Ishikawa (cell line): ENCODE results near the gene C1QC.

Experiments used
- CEBPB ChIP-seq: IDR thresholded peaks from 2 replicates; pipeline ENCODE4 v1.6.1; 2012
- CREB1 ChIP-seq: IDR thresholded peaks from 2 replicates; pipeline ENCODE4 v1.6.1; 2012; ENCODE audit warnings: low read depth
- EGR1 ChIP-seq: IDR thresholded peaks from 2 replicates; pipeline ENCODE4 v1.6.1; 2012
- EP300 ChIP-seq: IDR thresholded peaks from 2 replicates; pipeline ENCODE4 v1.6.1; 2012; ENCODE audit warnings: borderline replicate concordance
- NFIC ChIP-seq: IDR thresholded peaks from 2 replicates; pipeline ENCODE4 v1.6.1; 2012
- RAD21 ChIP-seq: IDR thresholded peaks from 2 replicates; pipeline ENCODE4 v1.6.1; 2012; ENCODE audit warnings: low read depth
- TAF1 ChIP-seq: IDR thresholded peaks from 2 replicates; pipeline ENCODE4 v1.6.1; 2012; ENCODE audit warnings: low read depth, mild to moderate bottlenecking
- TCF12 ChIP-seq: IDR thresholded peaks from 2 replicates; pipeline ENCODE4 v1.6.1; 2012; ENCODE audit warnings: low read depth
- TEAD4 ChIP-seq: IDR thresholded peaks from 2 replicates; pipeline ENCODE4 v1.6.1; 2012
- YY1 ChIP-seq: IDR thresholded peaks from 2 replicates; pipeline ENCODE4 v1.6.1; 2012; ENCODE audit warnings: low read depth
- ZBTB7A ChIP-seq: IDR thresholded peaks from 2 replicates; pipeline ENCODE4 v1.6.1; 2012; ENCODE audit warnings: low read depth
- TF ChIP-seq, protein P1 (sequence below): IDR thresholded peaks from 2 replicates; pipeline ENCODE4 v1.6.1; 2012; ENCODE audit warnings: low read depth, mild to moderate bottlenecking
- TF ChIP-seq, protein P2 (sequence below): IDR thresholded peaks from 2 replicates; pipeline ENCODE4 v1.6.1; 2012
- TF ChIP-seq, protein P3 (sequence below): IDR thresholded peaks from 2 replicates; pipeline ENCODE4 v1.6.1; 2012

The C1QC gene

DNA sequence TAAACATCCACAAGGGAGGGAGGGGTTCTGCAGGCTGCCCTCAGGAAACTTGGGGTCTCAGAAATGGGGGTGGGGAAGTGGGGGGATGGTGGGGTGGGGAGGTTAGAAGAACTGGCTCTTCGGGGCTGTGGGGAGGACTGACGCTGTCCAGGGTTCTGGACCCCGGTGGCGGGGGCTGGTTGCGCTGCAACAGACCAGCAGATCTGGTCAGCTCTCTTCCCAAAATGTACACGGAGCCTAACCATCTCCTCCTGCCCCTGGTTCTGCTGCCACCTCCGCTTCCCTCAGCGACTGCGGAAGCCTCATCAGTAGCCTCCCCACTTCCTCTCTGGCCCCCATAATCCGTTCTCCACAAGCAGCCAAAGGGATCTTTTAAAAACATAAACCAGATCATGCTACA lies 36.3 kb upstream of the C1QC start:
- TF ChIP-seq, protein P1, sequence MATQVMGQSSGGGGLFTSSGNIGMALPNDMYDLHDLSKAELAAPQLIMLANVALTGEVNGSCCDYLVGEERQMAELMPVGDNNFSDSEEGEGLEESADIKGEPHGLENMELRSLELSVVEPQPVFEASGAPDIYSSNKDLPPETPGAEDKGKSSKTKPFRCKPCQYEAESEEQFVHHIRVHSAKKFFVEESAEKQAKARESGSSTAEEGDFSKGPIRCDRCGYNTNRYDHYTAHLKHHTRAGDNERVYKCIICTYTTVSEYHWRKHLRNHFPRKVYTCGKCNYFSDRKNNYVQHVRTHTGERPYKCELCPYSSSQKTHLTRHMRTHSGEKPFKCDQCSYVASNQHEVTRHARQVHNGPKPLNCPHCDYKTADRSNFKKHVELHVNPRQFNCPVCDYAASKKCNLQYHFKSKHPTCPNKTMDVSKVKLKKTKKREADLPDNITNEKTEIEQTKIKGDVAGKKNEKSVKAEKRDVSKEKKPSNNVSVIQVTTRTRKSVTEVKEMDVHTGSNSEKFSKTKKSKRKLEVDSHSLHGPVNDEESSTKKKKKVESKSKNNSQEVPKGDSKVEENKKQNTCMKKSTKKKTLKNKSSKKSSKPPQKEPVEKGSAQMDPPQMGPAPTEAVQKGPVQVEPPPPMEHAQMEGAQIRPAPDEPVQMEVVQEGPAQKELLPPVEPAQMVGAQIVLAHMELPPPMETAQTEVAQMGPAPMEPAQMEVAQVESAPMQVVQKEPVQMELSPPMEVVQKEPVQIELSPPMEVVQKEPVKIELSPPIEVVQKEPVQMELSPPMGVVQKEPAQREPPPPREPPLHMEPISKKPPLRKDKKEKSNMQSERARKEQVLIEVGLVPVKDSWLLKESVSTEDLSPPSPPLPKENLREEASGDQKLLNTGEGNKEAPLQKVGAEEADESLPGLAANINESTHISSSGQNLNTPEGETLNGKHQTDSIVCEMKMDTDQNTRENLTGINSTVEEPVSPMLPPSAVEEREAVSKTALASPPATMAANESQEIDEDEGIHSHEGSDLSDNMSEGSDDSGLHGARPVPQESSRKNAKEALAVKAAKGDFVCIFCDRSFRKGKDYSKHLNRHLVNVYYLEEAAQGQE, result peak; percentile 86
- TF ChIP-seq, protein P2, sequence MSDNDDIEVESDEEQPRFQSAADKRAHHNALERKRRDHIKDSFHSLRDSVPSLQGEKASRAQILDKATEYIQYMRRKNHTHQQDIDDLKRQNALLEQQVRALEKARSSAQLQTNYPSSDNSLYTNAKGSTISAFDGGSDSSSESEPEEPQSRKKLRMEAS, result no peak
- no peak for TF ChIP-seq RAD21

DNA sequence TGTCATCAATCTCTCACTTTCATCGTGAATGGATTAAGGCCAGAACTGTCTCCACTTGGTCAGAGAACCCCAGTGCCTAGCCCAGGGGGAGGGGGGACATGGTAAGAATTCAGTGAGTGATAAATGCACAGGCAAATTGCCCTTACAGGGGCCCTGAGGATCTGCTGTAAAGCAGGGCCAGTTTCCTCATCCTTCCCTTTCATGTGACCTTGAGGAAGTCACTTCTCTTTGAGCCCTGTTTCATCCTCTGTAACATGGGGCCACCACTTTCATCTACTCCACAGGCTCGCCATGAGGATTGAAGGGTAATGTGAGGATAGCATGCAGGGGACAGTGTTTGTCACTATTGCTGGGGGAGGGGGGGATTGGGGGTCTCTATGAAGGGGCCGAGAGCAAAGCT lies 35.1 kb upstream of the C1QC start:
- TF ChIP-seq TCF12 (no peak), TEAD4 (no peak), YY1 (no peak), CREB1 (no peak), EGR1 (no peak), RAD21 (no peak), EP300 (no peak), TAF1 (no peak), CEBPB (no peak), ZBTB7A (no peak)
- TF ChIP-seq, protein P1, result no peak
- TF ChIP-seq, protein P3, sequence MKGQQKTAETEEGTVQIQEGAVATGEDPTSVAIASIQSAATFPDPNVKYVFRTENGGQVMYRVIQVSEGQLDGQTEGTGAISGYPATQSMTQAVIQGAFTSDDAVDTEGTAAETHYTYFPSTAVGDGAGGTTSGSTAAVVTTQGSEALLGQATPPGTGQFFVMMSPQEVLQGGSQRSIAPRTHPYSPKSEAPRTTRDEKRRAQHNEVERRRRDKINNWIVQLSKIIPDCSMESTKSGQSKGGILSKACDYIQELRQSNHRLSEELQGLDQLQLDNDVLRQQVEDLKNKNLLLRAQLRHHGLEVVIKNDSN, result no peak

DNA sequence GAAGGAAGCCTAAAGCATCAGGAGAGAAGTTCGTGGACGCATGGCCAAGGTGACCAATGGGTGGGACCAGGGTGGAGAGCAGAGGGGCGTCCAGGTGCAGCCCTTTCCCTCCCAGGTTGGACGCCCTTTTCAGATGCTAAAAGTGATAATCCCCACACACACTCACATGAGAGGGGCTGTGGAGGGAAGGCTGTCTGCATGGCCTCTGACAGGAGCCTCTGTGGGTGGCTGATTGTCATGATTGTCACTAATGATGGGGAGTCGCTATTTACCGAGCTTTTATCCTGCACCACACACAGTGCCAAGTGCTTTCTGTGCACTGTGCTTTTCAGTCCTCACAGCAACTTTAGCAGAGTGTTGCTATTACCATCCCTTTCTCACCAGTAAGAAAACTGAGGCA lies 34.1 kb upstream of the C1QC start:
- no peak for TF ChIP-seq CEBPB

DNA sequence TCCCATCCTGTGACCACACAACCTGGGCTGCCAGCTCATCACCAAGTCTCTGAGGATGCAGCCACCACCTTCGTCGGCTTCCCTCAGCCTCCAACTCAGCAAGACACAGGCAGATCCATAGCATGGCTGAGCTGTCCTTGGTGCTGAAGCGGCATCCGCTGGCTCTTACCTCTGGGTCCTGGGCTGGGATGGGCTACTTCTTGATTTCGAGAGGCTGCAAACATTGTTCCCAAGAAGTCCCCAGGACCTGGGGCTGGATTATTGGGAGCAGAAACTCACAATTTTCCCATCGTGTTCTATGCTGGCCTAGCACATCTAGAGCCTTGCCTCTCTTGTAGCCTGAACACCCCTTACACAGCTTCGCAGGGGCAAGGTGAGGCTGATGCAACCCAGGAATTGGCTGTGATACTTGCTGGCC lies 31.9 kb upstream of the C1QC start:
- TF ChIP-seq NFIC, result no peak
- TF ChIP-seq, protein P1, result peak; percentile 99
- TF ChIP-seq EGR1, result no peak
- TF ChIP-seq, protein P2, result peak; percentile 44; the same call in 1 of the 2 replicates
- peak; percentile 50; the same call in 1 of the 2 replicates for TF ChIP-seq YY1

DNA sequence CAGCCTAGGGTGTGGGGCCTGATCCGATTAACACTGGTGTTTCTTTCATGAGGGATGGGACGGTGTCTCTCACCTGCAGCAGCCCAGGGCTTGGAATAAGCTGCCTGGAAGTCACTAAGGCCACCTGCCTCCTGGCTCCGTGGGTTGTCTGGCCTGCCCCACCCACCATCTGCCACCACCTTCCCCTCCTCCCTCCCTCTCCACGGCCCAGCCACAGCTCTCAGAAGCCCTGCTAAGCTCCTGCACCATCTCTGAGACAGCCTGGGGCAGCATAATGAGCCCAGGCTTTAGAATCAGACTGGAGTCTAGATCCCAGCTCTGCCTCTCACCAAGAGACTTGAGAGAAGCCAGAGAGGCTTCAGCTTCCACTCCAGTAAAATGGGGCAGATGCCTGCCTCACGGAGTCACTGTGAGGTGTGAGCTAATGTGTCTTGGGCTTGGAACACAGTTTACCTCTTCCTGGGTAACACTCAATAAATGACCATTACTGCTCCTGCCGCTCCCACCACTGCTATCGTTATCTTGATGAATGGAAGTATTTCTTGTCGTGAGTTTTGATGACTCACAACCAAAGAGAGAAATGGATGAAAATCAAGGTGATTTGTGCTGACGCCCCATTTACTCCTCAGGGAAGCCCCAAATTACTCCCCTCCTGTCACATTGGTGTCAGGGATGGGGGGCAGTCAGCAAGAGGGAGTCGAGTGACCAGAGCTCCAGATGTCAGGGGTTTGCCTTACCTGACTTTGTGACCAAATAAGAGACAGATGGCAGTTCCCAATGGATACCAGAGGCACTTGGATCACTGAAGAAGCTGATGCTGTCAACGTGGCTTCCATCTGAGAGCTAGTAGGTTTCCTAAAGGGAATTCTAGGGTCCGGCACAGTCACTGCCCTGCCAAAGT lies 30.5 kb upstream of the C1QC start:
- TF ChIP-seq TCF12 (no peak), NFIC (no peak), YY1 (no peak), RAD21 (no peak), ZBTB7A (no peak), CREB1 (no peak), EP300 (no peak), EGR1 (no peak)
- TF ChIP-seq, protein P1, result no peak
- TF ChIP-seq, protein P2, result no peak
